GM21825 (cell line): ENCODE results near the gene FOXP1.

ENCODE experiments used
- ATAC-seq: cut with Tn5 transposase; IDR thresholded peaks from one replicate; pipeline ENCODE4 v1.9.1; 2021; ENCODE audit warnings: mild to moderate bottlenecking, moderate library complexity; ENCODE audit not compliant: unreplicated experiment

The FOXP1 gene

GRCh38 chr3:71433631-71434030 is 149.9 kb downstream of the FOXP1 start:
- ATAC-seq: no peak

- ATAC-seq: no peak
These were observed 151.2 kb downstream of the FOXP1 start for GRCh38 chr3:71432044-71432975.

DNA sequence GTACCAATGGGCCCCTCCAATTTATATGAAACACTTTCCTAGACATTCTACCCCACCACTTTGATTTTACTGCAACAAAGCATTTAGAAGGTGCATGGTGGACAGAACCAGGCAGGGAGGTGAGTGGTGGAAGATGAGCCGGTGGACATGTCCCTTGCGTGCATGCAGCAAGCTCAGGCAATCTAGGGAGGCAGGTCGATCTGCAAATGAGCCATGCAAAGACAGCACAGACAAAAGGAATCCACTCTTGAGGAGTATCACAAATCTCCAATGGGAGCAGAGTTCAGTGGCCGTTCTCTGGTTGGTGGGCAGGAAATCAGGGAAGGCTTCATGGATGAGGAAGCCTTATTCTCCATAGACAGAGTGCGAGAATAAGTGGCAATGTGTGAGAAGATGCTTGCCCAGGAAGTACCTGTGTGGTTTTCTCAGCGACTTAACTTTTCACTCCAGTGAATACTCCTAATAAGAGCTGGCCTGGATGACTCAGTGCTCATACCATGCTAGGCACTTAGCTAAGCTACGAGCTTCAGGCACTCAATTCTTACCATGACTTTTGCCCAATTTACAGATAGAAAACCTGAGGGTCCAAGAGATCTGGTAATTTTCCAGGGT is 152.5 kb downstream of the FOXP1 start:
- no peak for ATAC-seq

GRCh38 chr3:71429597-71429988 is 153.9 kb downstream of the FOXP1 start:
- no peak for ATAC-seq

DNA sequence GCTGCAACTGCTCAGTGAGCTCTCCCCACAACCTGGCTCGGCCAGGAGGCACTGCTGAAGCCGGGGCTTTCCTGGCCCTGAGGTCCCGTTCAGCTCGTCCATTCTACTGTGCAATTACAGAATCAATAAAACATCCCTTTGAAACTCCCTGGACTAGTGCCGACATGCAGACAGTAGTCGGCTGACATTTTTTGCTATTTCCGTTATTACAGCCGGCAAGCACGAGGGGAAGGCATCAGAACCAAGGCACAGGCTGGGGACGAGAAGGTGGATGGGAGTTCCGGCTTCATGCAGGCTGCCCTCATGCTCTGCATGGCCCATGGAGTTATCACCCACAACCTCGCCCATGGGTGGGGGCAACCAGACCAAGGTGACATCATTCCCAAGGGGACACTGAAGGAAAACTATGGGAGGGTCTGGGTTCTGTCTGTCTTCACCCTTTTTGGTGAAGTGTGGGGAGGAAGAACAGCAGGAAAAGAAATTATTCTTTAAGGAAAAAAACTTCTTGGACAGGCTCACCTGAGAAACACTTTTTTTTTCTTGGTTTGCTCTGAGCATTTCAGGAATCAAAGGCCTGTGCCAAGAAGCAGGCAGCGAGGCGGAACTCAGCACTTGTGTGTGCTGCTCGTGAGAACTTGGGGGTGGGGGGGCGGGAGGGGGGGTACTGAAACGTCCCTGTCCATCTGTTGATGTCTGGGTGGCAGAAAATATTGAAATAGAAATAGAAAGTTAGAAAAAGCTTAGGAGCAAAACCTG is 154.5 kb downstream of the FOXP1 start:
- ATAC-seq: no peak

- ATAC-seq: no peak
These were observed 157.9 kb downstream of the FOXP1 start for GRCh38 chr3:71425491-71426071.

DNA sequence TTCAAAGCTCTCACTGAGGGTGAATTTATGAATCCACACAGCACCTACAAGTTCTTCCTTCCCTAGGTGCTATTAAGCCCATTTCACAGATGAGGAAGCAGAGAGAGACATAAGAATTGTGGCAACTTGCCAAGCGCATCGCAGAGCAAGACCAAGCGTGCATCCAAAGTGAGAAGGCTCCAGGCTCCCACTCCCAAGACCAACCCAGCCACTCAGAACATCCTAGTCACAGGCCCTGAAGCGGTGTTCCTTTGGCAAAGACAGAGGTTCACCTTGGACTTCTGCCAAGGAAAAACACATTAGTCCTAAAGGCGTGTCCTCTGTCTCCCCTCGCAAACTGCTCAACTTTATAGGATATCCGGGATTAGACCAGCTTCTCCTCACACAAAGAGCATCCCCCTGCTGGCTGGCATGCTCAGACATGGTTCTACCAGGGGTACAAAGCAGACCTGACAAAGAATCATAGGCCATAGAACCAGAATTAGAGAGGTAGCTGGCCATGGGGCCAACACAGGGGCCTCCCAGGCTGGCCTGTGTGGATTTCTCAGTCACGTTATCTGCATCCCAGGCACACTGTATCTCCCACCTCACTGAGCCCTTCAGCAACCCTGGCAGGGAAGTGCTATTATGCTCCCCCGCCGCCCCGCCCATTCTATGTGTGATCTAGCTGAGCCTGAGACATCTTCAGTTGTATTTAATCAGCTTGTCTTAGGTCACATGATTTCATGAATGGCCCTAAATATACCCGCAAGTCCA is 160.2 kb downstream of the FOXP1 start:
- no peak for ATAC-seq

DNA sequence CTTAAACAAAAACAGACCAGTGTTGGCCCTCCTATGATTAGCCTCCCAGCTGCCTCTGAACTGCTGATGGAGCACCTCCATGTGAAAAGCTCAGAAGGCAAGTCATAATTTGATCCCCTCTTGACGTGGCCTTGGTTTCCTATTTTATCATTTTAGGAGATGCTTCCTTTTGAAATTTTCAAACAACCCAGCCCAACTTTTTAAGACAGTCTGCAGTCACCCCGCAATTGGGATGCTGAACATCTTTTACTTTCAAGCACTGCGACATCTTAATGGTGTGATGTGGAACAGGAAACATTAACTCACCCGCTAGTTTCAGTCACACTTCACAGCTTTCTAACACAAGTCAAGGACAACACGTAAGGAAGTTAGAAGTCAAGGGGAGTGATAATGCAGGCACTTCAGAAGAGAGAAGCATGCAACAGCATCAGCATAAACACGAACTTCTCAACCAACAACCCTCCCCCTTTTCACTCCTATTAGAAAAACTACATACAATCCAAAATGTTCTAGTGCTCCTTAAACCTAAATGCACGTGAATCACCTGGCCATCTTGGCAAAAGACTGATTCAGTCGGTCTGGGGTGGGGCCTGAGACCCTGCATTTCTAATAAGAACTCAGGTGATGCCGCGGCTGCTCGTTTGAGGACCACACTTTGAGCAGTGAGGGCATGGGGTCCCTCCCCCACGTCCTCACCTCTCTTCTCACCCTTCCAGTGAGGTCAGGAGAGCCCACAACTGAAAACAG is 161.5 kb downstream of the FOXP1 start:
- peak; percentile 94 for ATAC-seq

DNA sequence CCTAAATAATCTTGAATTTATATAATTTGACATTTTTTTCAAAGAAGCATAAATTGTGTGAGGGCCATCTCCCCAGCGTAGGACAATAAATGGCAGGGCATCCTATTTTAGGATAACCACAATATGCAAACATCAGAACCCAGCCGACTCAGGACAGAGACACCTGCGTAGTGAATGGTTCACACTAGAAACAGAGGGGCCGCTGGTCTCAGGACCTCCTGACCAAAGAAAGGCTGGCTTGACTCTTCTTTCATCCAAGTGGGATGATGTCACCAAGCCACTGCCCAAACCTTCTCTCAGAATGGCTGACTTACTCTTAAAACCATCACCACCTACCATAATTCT is 162.1 kb downstream of the FOXP1 start:
- peak; percentile 58 for ATAC-seq

DNA sequence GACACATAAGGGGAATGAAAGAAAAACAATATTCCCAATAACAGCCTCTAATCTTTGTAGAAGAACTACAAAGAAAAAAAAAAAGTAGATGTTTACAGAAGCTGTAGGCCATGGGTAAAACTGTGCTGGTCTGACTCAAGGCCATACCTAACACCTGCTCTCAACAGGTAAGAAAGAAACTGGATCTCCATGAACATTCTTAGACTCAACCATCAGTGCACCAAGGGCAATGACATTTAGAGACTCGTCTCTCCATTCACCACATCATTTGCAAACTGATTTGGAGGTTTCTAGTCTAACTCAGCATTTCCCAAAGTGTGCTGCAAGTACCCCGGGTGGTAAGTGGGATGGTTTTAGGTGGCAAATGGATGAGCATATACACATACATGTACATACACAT is 164.2 kb downstream of the FOXP1 start:
- no peak for ATAC-seq

DNA sequence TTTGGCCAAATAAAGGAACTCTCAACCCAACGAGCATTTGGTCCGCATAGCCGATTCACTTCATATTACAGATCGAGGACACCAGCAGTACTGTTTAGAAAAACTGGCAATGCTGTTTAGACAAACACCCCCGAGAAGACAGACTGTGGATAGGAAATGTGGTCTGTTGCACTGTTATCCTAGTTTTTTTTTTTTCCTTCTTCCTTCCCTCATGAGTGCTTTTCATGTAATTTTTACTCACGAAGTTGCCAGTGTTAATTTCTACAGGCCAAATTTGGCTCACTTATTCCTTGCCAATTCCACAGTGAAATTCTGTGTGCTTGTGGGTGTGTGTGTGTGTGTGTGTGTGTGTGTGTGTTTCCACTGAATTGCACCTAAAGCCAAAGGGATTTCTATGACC is 165.7 kb downstream of the FOXP1 start:
- ATAC-seq: no peak

DNA sequence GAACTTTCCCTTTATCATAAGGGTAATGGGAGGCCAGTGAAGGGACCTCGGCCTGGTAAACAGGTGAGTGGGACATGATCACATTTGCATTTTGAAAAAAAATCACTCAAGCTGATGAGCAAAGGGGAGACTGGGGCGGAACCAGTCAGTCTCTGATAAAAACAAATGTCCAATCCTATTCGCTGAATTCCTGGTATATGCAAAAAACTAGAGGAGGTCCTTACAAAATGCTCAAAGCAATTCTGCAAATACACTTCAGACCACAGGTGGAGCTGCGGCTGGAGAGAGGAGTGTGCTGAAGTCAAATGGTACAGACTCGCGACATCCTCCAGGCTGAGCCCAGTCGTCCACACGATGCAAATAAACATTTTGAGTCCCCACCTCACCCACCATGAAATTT is 166.7 kb downstream of the FOXP1 start:
- ATAC-seq: no peak

DNA sequence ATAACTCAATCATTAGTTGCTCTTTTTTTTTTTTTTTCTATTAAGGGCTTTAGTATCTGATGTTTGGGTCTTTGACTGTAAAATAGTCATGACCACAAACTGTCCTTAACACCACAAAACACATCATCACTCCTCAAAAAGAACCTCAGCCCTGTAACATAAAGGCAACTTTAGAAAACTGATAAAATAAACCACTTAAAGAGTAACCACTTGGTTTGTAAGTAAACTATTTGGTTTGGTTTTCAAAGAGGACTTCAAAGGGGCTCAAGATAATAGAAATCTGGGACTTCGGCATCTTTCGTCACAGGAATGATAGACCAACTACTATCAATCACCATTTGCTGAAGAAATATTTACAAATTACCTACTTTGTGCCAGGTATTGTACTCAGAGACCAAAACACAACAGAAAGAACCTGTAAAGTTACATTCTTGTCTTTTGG is 167.8 kb downstream of the FOXP1 start:
- ATAC-seq: no peak

DNA sequence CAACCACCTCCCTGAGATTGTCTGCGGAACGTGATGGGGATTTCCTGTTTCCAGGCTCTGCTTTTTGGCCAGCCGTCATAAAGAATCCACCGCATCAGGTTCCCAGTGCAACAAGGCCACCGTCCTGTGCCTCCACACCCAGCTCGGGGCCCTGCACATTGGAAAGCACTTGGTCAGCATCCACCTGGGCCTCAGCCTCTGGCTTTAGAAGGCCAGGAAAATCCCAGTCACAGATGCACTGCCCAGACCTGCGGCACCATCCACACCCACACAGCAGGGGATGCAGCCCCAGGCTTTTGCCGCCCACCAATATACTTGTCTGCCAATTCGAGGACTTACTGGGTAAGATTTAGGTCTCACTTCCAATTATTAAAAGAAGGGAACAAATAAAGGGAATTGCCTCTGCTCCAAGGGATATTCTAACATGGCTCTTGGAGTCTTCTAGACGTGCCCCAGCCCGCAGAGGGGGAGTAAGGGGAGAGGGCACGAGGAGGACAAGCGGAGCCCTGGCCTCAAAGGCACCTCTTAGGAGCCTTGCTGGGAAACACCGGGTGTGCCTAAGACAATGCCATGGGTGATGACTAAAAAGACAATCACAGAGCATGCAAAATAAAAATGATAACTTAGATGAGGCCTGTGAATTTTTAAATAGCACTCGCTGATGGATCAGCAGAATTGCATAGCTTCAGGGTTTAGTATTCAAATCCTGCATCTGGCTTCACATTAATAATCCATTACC is 169.2 kb downstream of the FOXP1 start:
- ATAC-seq: no peak

DNA sequence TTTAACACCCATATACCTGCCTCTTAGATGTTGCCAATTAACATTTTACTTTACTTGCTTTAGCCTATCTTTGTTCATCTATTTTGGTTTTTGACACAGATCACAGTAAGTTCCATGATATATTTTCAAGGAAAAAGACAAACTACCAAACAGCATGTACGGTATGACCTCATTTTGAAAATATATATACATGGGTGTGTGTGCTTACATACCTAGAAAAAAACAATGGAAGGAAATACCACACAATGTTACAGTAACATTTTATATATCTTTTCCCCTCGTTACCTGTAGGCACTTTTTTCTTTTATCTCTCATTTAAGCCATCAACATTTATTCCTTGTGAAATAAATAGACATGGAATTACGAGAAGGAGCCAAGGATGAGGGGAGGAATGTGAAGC is 170.0 kb downstream of the FOXP1 start:
- no peak for ATAC-seq

DNA sequence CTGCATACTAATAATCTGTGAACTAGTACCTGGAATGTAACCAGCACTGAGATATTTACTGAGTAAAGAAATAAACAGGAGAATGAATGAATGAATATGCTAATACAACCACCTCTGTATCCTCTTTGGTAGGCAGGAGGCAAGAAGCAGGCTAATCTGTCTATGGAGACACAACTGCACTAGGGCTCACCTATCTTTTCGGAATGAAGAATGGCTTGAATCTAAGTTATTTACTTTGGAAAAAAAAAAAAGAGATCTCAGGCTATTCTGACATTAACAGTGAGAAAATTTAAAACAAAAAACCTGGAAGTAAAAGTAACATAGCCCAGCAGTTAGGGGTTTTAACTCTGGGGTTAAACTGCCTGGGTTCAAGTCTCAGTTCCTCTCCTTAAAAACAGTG is 174.2 kb downstream of the FOXP1 start:
- ATAC-seq: no peak

GRCh38 chr3:71408903-71409302 is 174.6 kb downstream of the FOXP1 start:
- no peak for ATAC-seq

- ATAC-seq: no peak
These were observed 175.7 kb downstream of the FOXP1 start for GRCh38 chr3:71407823-71408222.
